Stimulated activated CD8-positive, alpha-beta memory T cell treated with anti-CD3 and anti-CD28 coated beads, Interleukin-12 subunit alpha, Interleukin-12 subunit beta, amount 100 ng/mL, for 24 hours (primary cell): ENCODE data around the gene CDC7.
"Not testable (repeated sequence)": the region's sequence is repeated elsewhere in the genome, so short reads cannot be mapped to it uniquely, and the experiment has no call there.

ENCODE experiments used
- DNase-seq: peaks from one replicate; pipeline ENCODE4 v3.0.0-alpha.2; 2020; ENCODE audit errors: extremely low read depth

CDC7 gene

DNA sequence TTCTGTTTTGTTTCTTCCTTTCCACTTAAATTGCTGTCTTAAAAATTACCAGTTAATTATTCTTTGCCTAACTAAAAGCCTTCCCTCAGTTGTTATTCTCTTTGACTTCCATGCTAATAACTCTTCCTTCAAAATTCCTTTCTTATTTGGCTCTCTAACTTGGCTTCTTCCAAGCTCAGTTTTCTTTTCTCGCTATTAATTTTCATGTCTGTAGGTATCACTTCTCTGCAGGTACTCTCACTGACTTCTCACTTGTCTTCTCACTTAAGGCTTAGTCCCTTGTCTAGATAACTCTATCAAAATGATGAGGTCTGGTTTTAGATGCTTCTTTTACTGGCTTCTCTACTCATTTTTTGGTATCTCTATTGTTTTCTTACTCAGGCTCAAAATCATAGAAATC is 10.1 kb downstream of the CDC7 start:
- DNase-seq: no peak

DNA sequence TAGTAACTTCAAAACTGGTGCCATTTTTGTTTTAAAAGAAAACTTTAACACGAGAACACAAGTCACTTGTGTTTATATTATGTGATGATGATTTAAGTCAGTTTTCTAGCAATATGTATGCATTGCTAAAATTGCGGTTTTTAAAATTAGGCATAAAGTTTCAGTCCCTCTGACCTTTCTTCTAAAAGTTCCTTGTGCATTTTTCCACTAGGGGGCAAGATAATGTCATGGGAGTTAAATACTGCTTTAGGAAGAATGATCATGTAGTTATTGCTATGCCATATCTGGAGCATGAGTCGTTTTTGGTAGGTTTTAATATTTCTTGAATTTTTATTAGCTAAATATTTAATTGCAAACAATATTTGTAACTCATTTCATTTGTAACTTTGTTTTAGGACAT is 10.7 kb downstream of the CDC7 start:
- DNase-seq: no peak

GRCh38 chr1:91513160-91513559 is 12.5 kb downstream of the CDC7 start:
- DNase-seq: no peak

- no peak for DNase-seq
These were observed 13.1 kb downstream of the CDC7 start for GRCh38 chr1:91513706-91514105.

DNA sequence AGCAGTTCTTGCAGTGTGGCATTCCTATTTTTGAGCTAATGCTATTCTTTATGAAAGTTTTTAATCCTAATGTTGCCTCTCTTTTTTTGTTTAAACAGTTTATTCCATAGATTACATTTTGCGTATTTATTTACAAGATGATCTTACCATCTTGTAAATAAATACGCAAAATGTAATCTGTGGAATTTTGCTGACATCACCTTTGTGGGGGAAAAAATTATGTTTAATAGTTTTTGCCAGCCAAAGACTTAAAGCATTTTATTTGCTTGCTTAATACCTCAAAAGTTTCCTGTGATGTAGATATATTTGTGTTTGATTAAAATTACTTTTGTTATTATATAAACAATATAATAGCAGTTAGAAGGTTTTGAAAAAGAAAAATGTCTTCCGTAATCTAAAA is 15.3 kb downstream of the CDC7 start:
- no peak for DNase-seq

- DNase-seq: not testable (repeated sequence)
These were observed 16.0 kb downstream of the CDC7 start for GRCh38 chr1:91516605-91517004.

DNA sequence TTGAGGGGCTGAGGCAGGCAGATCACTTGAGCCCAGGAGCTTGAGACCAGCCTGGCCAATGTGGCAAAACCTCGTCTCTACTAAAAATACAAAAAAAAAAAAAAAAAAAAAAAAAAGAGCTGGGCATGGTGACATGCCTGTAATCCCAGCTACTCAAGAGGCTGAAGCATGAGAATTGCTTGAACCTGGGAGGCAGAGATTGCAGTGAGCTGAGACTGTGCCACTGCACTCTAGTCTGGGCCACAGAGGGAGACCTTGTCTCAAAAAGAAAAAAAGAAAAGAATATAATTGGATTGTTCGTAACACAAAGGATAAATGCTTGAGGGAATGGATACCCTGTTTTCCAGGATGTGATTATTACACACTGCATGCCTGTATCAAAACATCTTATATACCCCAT is 18.5 kb downstream of the CDC7 start:
- DNase-seq: not testable (repeated sequence)

DNA sequence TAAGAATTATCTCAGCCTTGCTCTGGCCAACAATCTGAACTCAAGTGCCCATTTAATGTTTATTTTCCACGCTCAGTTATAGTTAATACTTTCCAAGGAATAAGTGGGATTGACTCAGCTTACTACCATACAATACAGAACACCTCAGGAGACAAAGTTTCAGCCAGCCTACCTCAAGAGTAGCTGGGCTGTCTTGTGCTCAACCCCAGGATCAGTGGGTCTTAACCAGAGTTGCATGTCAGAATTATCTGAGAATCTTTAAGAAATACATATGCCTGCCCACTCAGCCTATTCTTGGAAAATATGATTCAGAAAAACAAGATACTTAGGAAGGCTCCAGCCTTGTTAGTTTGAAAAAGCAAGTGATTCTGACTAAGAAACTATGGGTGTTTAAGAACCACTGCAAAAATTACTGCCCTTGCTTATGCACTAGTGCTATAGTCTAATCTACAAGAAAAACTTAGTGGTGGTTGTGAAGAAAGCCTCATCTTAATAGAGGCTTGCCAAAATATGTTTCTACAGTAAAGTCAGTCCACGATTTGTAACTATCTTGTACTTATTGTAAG is 20.4 kb downstream of the CDC7 start:
- no peak for DNase-seq

DNA sequence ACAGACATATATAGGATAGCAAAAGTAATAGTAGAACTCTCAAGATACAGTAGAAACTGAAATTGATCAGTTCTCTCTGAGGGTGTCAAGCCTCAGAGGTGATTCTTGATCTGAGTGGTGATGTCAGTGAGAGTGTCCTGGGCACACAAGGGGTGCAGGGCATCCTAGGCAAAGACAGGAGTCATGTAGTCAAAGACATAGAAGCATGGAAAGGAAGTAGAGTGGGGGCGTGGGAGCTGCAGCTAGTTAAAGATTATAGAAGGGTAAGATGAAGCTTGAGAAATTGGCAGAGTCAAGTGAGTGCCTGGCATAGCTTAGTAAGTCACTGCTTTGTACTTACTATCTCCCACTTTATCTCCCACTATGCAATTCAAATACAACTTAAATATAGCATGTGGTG is 22.8 kb downstream of the CDC7 start:
- DNase-seq: no peak

- DNase-seq: no peak
These were observed 25.8 kb downstream of the CDC7 start for GRCh38 chr1:91526496-91526895.

GRCh38 chr1:91527266-91527765 is 26.7 kb downstream of the CDC7 start:
- DNase-seq: no peak

GRCh38 chr1:91527781-91528180 is 27.1 kb downstream of the CDC7 start:
- no peak for DNase-seq

- DNase-seq: no peak
These were observed 29.2 kb downstream of the CDC7 start for GRCh38 chr1:91529856-91530255.

- DNase-seq: no peak
These were observed 32.8 kb downstream of the CDC7 start for GRCh38 chr1:91533361-91534024.

DNA sequence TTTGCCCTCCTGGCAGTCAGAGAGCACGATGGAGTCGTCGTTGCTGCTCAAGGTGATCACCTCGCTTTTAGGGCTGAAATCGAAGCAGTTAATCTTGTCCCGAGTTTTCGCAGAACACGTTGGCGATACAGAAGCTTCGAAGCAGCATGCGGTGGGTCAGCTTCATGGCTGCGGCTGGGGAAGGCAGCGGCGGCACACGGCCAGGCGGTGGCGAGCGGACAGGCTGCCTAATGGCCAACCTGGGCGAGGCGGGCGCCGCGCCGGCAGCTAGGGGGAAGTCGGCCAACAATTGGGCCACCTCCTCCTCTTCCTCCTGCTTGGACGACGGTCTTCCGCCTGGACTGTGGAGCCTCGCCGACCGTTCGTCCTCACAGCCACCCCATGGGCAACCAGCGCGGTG is 34.8 kb downstream of the CDC7 start:
- DNase-seq: no peak

DNA sequence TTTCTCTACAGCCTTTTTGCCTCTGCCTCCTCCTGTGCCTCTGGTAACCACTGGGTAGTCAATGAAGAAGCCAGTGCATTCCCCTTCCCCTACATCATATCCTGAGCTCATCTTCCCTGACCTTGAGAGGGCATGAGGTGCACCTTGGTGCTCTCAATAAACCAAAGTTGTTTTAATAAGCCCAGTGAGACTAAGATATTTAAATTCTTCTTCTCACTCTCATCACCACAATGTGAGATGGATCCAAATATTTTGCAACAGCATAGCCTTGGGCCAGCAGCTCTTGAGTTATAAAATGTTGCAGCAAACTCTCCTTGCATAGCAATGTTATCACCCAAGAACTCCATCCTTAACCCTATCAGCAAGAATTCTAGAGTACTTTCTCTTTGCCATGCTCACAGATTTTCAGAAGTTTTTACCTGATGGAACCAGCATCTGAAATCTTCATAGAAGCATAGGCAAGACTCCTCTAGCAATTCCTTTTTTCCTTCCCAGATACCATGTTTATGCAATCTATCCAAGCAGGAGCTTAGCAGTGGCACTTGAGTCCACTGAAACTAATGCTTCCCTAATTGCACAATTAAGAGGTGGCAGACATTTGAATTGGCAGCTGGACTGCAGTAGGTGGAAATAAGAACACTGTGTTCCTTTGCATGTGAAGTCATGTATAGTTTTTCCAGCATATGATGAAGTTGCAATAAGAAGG is 36.8 kb downstream of the CDC7 start:
- no peak for DNase-seq

DNA sequence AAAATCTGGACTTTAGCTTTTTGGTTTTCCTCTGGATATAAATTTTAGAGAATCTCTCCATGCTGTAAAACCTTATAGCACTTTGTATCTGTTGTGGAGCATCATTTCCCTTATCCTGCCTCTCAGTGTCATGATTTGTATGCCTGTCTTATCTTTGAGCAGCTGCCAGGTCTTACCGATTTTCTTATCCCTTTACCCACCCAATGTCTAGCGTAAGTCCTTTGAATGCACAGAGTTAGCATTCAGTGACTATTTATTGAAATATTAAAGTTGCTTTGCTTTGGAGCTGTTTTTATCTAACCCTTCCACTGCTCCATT is 37.3 kb downstream of the CDC7 start:
- DNase-seq: no peak

GRCh38 chr1:91540910-91541309 is 40.3 kb downstream of the CDC7 start:
- no peak for DNase-seq

- DNase-seq: no peak
These were observed 41.4 kb downstream of the CDC7 start for GRCh38 chr1:91541918-91542533.

- DNase-seq: no peak
These were observed 45.1 kb downstream of the CDC7 start for GRCh38 chr1:91545506-91546300.

DNA sequence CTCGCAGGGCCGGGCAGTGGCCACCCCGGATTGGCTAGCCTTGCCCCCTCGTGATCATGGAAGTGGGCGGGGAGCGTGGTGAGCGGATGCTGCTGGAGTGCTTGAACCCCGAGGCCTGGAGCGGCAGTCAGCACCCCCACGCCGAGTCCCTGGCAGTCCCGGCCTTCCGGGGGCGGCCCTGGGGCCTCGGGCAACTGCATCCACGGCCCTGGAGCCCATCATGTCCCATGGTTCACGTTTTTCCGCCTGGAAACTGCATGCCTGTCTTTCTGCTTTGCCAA is 45.6 kb downstream of the CDC7 start:
- DNase-seq: no peak

DNA sequence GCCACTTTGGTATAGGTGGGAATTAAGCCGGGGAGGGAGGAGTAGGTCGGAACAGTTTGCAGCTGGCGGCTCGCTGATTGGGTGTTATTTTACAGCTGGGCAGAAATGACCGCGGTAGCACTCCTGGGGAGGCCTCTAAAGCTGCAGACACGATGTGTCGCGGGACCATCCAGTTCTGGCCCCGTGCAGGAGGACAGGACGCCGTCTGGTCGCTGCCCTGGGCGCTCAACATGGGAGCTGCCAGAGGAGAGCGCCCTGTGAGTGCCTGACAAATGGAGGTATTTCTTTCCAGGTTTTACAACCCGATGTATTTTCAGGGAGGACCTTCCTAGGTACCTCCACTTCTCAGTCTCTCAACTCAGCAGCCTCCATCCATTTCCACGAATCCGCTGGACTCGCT is 46.2 kb downstream of the CDC7 start:
- no peak for DNase-seq
